Endothelial cell of umbilical vein (primary cell): ENCODE results near the gene NKD1. TPM values are rescaled to one million over a fixed set of nuclear protein-coding genes. Genes with fewer than 3 reads are reported as not detected.

ENCODE experiments used
- BruUV-seq: library from RNA; stranded (reverse); fragments of 400-500 nt; replicated peaks from 2 replicates; lab custom pipeline; 2021; lab: Mats Ljungman, UMichigan
- CTCF ChIA-PET: fragments of 300-600, 350-600 bp; sonication (Branson Sonifier 250); formaldehyde crosslinking; loops from one replicate; lab custom pipeline; 2021; ENCODE audit warnings: antibody characterized with exemption, inconsistent platforms; lab: Charles Lee
- POLR2A ChIA-PET: fragments of 300-600, 350-600 bp; sonication (Branson Sonifier 250); formaldehyde crosslinking; loops from one replicate; lab custom pipeline; 2021; ENCODE audit warnings: antibody characterized with exemption, inconsistent platforms; lab: Charles Lee
- DNase-seq: peaks from one replicate; pipeline ENCODE4 v3.0.0-alpha.2; 2011; ENCODE audit warnings: low read depth, low spot score
- FAIRE-seq: peaks from 2 replicates; lab custom pipeline; 2011; peaks lifted over from hg19 to GRCh38; lab: Jason Lieb, UNC
- H2AFZ ChIP-seq: 2 replicates; pipeline ENCODE4 v1.6.0; 2012; ENCODE audit warnings: low read depth, low read length, control low read depth, inconsistent platforms
- H3K27ac ChIP-seq: 2 replicates; pipeline ENCODE4 v1.5.1; 2011; ENCODE audit warnings: low read depth, mild to moderate bottlenecking, control low read depth, low read length, moderate library complexity; ENCODE audit not compliant: insufficient read depth
- H3K27me3 ChIP-seq, 2 experiments: 2 replicates each; pipeline versions ENCODE4 v1.6.0 to v1.6.1; 2011; ENCODE audit warnings: low read length in 2 of 2, mixed read lengths in 1 of 2; ENCODE audit not compliant: control insufficient read depth in 2 of 2, insufficient read depth in 2 of 2
- H3K36me3 ChIP-seq, 2 experiments: 2 replicates in 1 of 2; 3 replicates in 1 of 2; pipeline ENCODE4 v1.5.1; 2011; ENCODE audit warnings: low read length in 2 of 2, mild to moderate bottlenecking in 1 of 2, moderate library complexity in 1 of 2; ENCODE audit not compliant: control insufficient read depth in 2 of 2, insufficient read depth in 2 of 2; ENCODE audit errors: extremely low read depth in 1 of 2
- H3K4me1 ChIP-seq: 3 replicates; pipeline ENCODE4 v1.5.1; 2011; ENCODE audit warnings: mild to moderate bottlenecking, low read length; ENCODE audit not compliant: control insufficient read depth, insufficient read depth; ENCODE audit errors: extremely low read depth
- H3K4me2 ChIP-seq: 2 replicates; pipeline ENCODE4 v1.6.1; 2011; ENCODE audit warnings: low read length, control low read depth, mixed read lengths; ENCODE audit not compliant: insufficient read depth
- H3K4me3 ChIP-seq, 3 experiments: fragments of 200-600 bp in 1 of 3; sonication (generic), shearing (Covaris generic) in 1 of 3; replicated peaks in 1 of 3; 2 replicates each; pipeline ENCODE4 v1.5.1; 2011 to 2016; ENCODE audit warnings: control low read depth in 3 of 3, low read length in 3 of 3, mild to moderate bottlenecking in 2 of 3, inconsistent platforms in 1 of 3, low read depth in 1 of 3, moderate library complexity in 1 of 3; ENCODE audit not compliant: insufficient read depth in 1 of 3
- H3K79me2 ChIP-seq: 2 replicates; pipeline ENCODE4 v1.6.0; 2012; ENCODE audit warnings: low read length, inconsistent platforms; ENCODE audit not compliant: control insufficient read depth, insufficient read depth
- H3K9ac ChIP-seq: replicated peaks from 2 replicates; pipeline ENCODE3; 2011; ENCODE audit warnings: low read length, control low read depth; ENCODE audit not compliant: insufficient read depth; ENCODE audit errors: extremely low read depth
- H3K9me1 ChIP-seq: replicated peaks from 3 replicates; pipeline ENCODE4 v1.6.0; 2011; ENCODE audit warnings: mild to moderate bottlenecking, low read length; ENCODE audit not compliant: control insufficient read depth, insufficient read depth; ENCODE audit errors: extremely low read depth
- H3K9me3 ChIP-seq: replicated peaks from 2 replicates; pipeline ENCODE4 v1.5.1; 2012; ENCODE audit warnings: low read length, inconsistent platforms; ENCODE audit not compliant: control insufficient read depth, insufficient read depth
- H4K20me1 ChIP-seq: replicated peaks from 2 replicates; pipeline ENCODE3; 2011; ENCODE audit warnings: mild to moderate bottlenecking, low read length; ENCODE audit not compliant: control insufficient read depth, insufficient read depth; ENCODE audit errors: extremely low read depth
- CTCF ChIP-seq, 2 donors: IDR thresholded peaks; 1 replicate in 1 of 2; 2 replicates in 1 of 2; pipeline ENCODE4 v1.5.1; 2011; ENCODE audit warnings: low read length in 2 of 2, mild to moderate bottlenecking in 2 of 2, moderate library complexity in 2 of 2, control low read depth in 1 of 2, inconsistent platforms in 1 of 2, low read depth in 1 of 2; ENCODE audit not compliant: insufficient read depth in 1 of 2; ENCODE audit errors: extremely low read depth in 1 of 2
- EZH2 ChIP-seq: IDR thresholded peaks from 2 replicates; pipeline ENCODE4 v1.6.1; 2012; ENCODE audit warnings: borderline replicate concordance, low read depth, mild to moderate bottlenecking, moderate library complexity, low read length, inconsistent platforms; ENCODE audit not compliant: severe bottlenecking
- FOS ChIP-seq: IDR thresholded peaks from 2 replicates; pipeline ENCODE4 v1.6.1; 2011; ENCODE audit warnings: mild to moderate bottlenecking, low read length, moderate library complexity, borderline replicate concordance; ENCODE audit not compliant: insufficient read depth
- GATA2 ChIP-seq: IDR thresholded peaks from 2 replicates; pipeline ENCODE4 v1.7.0; 2011; ENCODE audit warnings: low read depth, mild to moderate bottlenecking, moderate library complexity, mixed read lengths, low read length; ENCODE audit not compliant: insufficient read length, insufficient read depth
- JUN ChIP-seq: IDR thresholded peaks from 2 replicates; pipeline ENCODE4 v1.6.1; 2011; ENCODE audit warnings: borderline replicate concordance, low read depth; ENCODE audit not compliant: insufficient read length, insufficient read depth
- MAX ChIP-seq: IDR thresholded peaks from 2 replicates; pipeline ENCODE4 v1.6.1; 2011; ENCODE audit not compliant: insufficient read depth, insufficient read length
- MYC ChIP-seq: IDR thresholded peaks from one replicate; pipeline ENCODE4 v1.6.1; 2011; ENCODE audit warnings: mild to moderate bottlenecking, low read depth, low read length
- POLR2A ChIP-seq: IDR thresholded peaks from 2 replicates; pipeline ENCODE4 v1.6.1; 2012; ENCODE audit warnings: low read depth, mild to moderate bottlenecking, control low read depth, low read length
- POLR2AphosphoS5 ChIP-seq: IDR thresholded peaks from 2 replicates; pipeline ENCODE4 v1.6.1; 2012; ENCODE audit warnings: low read depth, mild to moderate bottlenecking, control low read depth, low read length, moderate library complexity; ENCODE audit not compliant: insufficient read depth
- dilution Hi-C: fragments of 300-500 bp; cut with MboI; formaldehyde crosslinking; loops from one replicate; pipeline ENCODE4 v1.15.0; 2019; ENCODE audit warnings: low sequenced_read_pairs; ENCODE audit not compliant: extremely low pct_ligation_motif_present
- intact Hi-C: fragments of 100-400 bp; cut with micrococcal nuclease; formaldehyde crosslinking; loops from one replicate; pipeline ENCODE4 v1.10.0; 2022
- polyA plus RNA-seq, 4 experiments: library from polyadenylated mRNA; depleted of rRNA in 3 of 4; stranded (reverse) in 3 of 4; unstranded in 1 of 4; fragments of >200 nt; gene quantifications; 2 replicates each; pipeline versions ENCODE4 v1.2.1 to v1.2.3, GENCODE V29; 2011 to 2012; ENCODE audit warnings: missing spikeins in 1 of 4
- total RNA-seq: library from RNA; stranded (reverse); gene quantifications from 2 replicates; pipeline ENCODE4 v1.2.3, GENCODE V29; 2021

NKD1 gene
- total and polyA plus RNA-seq, 2 donors (not counting 3 experiments of a cell fraction or from before 2014, with no cell fraction given): not detected

GRCh38 chr16:50667497-50668367, 119.5 kb downstream of the NKD1 start:
- Histone ChIP-seq H4K20me1 (no peaks in the 10 kb centered on the region), H3K4me1 (peaks cover 3% of the 10 kb centered on the region), H3K4me2 (no peak overlapping the region), H3K27ac (no peak overlapping the region), H3K9ac (no peak overlapping the region), H3K4me3 (no peak overlapping the region), H3K9me1 (no peaks in the 10 kb centered on the region), H3K9me3 (peaks cover 3% of the 10 kb centered on the region), H3K27me3 (no peaks in the 10 kb centered on the region), H3K79me2 (no peaks in the 10 kb centered on the region), H3K36me3 (no peaks in the 10 kb centered on the region), H2AFZ (no peak overlapping the region)
- CTCF ChIA-PET: interaction anchor here (0.6 to 10.9 kb wide), 7 partner anchors 10 to 642 kb away, joined by 3 to 179 read pairs (median 14); partner anchors contain the start of genes BRD7 and CNEP1R1
- TF ChIP-seq POLR2A: no peak
- TF ChIP-seq MYC: no peak
- TF ChIP-seq MAX: no peak
- no peak for TF ChIP-seq CTCF (IDR thresholded peaks at IDR 0.05; ENCODE audit: extremely low read depth in 1 of 2, insufficient read depth in 1 of 2, low read depth in 1 of 2, low read length in 2 of 2)
- no peak for TF ChIP-seq JUN
- no peak for TF ChIP-seq GATA2
- no peak for TF ChIP-seq FOS
- no peak for TF ChIP-seq EZH2
- no peak for TF ChIP-seq POLR2AphosphoS5
- intact Hi-C loops: loop anchor here (5.0 kb wide), 2 partner anchors 55 to 195 kb away; no protein-coding TSS in a partner anchor
- dilution Hi-C loops: no loop called here
- BruUV-seq: no TSS peak
- DNase-seq: no peak
- POLR2A ChIA-PET: no interaction called here
- no peak for FAIRE-seq
